HCT116 (cell line): ENCODE measurements around the gene PLCB3.

Experiments used
- ATF3 ChIP-seq: IDR thresholded peaks from 2 replicates; pipeline ENCODE4 v1.6.1; 2012
- CBX3 ChIP-seq: IDR thresholded peaks from 2 replicates; pipeline ENCODE4 v1.6.1; 2012; ENCODE audit warnings: low read depth
- CTCF ChIP-seq, 3 experiments: fragments of 200-600 bp in 1 of 3; sonication (generic) in 1 of 3; IDR thresholded peaks in 2 of 3; conservative IDR thresholded peaks in 1 of 3; 2 replicates each; pipeline ENCODE4 v1.5.1; 2012 to 2017; ENCODE audit warnings: low read depth in 2 of 3, low read length in 2 of 3, antibody characterized with exemption in 1 of 3, borderline replicate concordance in 1 of 3, control low read depth in 1 of 3, mild to moderate bottlenecking in 1 of 3, mixed read lengths in 1 of 3, mixed run types in 1 of 3, moderate library complexity in 1 of 3; ENCODE audit not compliant: insufficient read depth in 1 of 3
- EGR1 ChIP-seq: IDR thresholded peaks from 2 replicates; pipeline ENCODE4 v1.6.1; 2012; ENCODE audit warnings: low read depth
- EZH2 ChIP-seq: fragments of 200-600 bp; sonication (generic); IDR thresholded peaks from 2 replicates; pipeline ENCODE4 v1.6.1; 2017; ENCODE audit warnings: antibody characterized with exemption, mixed run types
- MAX ChIP-seq: IDR thresholded peaks from 2 replicates; pipeline ENCODE4 v1.6.1; 2012
- POLR2A ChIP-seq: IDR thresholded peaks from 2 replicates; pipeline ENCODE4 v1.7.0; 2011; ENCODE audit warnings: borderline replicate concordance; ENCODE audit not compliant: insufficient read depth, insufficient read length; ENCODE audit errors: extremely low read depth
- RAD21 ChIP-seq: IDR thresholded peaks from 2 replicates; pipeline ENCODE4 v1.6.1; 2012; ENCODE audit warnings: low read depth, mild to moderate bottlenecking
- REST ChIP-seq: IDR thresholded peaks from 2 replicates; pipeline ENCODE4 v1.6.1; 2012; ENCODE audit warnings: low read depth
- TCF7L2 ChIP-seq: IDR thresholded peaks from 2 replicates; pipeline ENCODE4 v1.7.0; 2011; ENCODE audit warnings: borderline replicate concordance, inconsistent platforms; ENCODE audit not compliant: insufficient read depth, insufficient read length; ENCODE audit errors: extremely low read depth
- YY1 ChIP-seq: IDR thresholded peaks from 2 replicates; pipeline ENCODE4 v1.6.1; 2011; ENCODE audit warnings: low read length, low read depth, moderate library complexity, mild to moderate bottlenecking; ENCODE audit not compliant: insufficient replicate concordance; ENCODE audit errors: extremely low read depth
- ZBTB33 ChIP-seq: IDR thresholded peaks from 2 replicates; pipeline ENCODE4 v1.6.1; 2011; ENCODE audit warnings: mild to moderate bottlenecking, low read length, moderate library complexity; ENCODE audit not compliant: insufficient replicate concordance; ENCODE audit errors: extremely low read depth
- ZFX ChIP-seq: fragments of 450-650 bp; IDR thresholded peaks from 2 replicates; pipeline ENCODE4 v1.6.1; 2017
- ZNF274 ChIP-seq: fragments of 200-500 bp; sonication (Bioruptor generic); IDR thresholded peaks from 2 replicates; pipeline ENCODE4 v1.6.1; 2014; ENCODE audit warnings: mild to moderate bottlenecking, low read depth, low read length, inconsistent platforms

GRCh38 chr11:64238999-64239398 is 12.3 kb upstream of the PLCB3 start:
- TF ChIP-seq ZNF274 (no peak), CBX3 (no peak), YY1 (no peak), CTCF (IDR thresholded peaks at IDR 0.05 in 2 of 3, conservative IDR thresholded peaks at IDR 0.05 in 1 of 3; ENCODE audit: borderline replicate concordance in 1 of 3, insufficient read depth in 1 of 3, low read depth in 2 of 3, low read length in 2 of 3) (no peak), RAD21 (no peak), ZBTB33 (no peak), POLR2A (no peak), EZH2 (no peak), EGR1 (no peak), TCF7L2 (no peak), ZFX (no peak), MAX (no peak), REST (no peak), ATF3 (no peak)
